Prostate gland (tissue), 2 donors: ENCODE data around the gene IL12B.

Experiments used
- CTCF ChIP-seq, 4 experiments: fragments of 200-600 bp in 2 of 4; fragments of 450-650 bp in 2 of 4; sonication (generic) in 2 of 4; IDR thresholded peaks; 1 replicate in 3 of 4; 2 replicates in 1 of 4; pipeline ENCODE4 v1.5.1; 2016 to 2019; ENCODE audit warnings: antibody characterized with exemption in 4 of 4, mild to moderate bottlenecking in 2 of 4, moderate library complexity in 2 of 4
- POLR2AphosphoS5 ChIP-seq: sonication (generic); formaldehyde crosslinking; IDR thresholded peaks from one replicate; pipeline ENCODE4 v1.6.1; 2017; ENCODE audit warnings: antibody characterized with exemption

GRCh38 chr5:159345861-159346260 lies 15.6 kb upstream of the IL12B start:
- TF ChIP-seq POLR2AphosphoS5: no peak
- no peak for TF ChIP-seq CTCF (IDR thresholded peaks at IDR 0.05)
